Kasumi-1 (cell line): Measurements from ENCODE around the gene SMIM14.

Experiments
- DNase-seq, 2 experiments: peaks; one replicate each; lab custom pipeline; 2025; lab: John Stamatoyannopoulos, UW

The SMIM14 gene

DNA sequence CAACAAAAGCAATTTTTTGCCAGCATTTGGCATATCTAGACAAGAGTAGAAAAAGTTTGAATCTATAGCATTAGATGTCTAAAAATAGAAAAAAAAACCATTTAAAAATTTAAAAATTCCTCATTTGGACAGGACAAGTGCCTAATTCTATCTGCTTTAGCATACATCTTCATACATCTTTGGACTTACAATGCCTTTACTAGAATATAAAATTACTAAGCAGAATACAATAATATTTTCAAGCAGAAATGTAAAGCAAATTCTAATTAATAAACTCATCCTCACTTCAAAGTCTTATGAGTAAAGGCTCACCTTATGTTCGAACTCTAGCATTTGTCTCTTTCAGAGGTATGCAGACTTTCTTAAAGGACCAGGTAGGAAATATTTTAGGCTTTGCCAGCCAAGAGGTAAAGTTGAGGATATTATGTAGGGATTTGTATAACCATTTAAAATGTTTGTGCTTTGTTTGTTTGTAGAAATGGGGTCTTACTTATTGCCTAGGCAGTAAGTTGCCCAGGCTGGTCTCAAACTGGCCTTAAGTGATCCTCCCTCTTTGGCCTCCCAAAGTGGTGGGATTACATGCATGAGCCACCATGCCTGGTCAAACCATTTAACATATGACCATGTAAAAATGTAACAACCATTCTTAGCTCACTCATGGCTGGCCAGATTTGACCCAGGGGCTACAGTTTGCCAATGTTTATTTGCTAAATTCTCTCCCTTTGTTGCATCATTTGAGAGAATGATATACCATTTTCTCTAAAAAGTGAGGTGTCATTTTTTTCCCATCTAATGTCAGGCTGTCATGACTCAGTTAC lies 140.5 kb downstream of the SMIM14 start:
- DNase-seq, result no peak
